Neuron (in vitro differentiated cells): ENCODE measurements around the gene CWC15.
"Not testable (repeated sequence)": the region's sequence is repeated elsewhere in the genome, so short reads cannot be mapped to it uniquely, and the experiment has no call there.

Experiments
- H2AFZ ChIP-seq: one replicate; pipeline ENCODE4 v1.6.1; 2013; ENCODE audit warnings: low read depth, mild to moderate bottlenecking, inconsistent platforms, low read length, moderate library complexity
- H3K27me3 ChIP-seq: one replicate; pipeline ENCODE4 v1.6.1; 2013; ENCODE audit warnings: low read length; ENCODE audit not compliant: insufficient read depth
- H3K36me3 ChIP-seq: one replicate; pipeline ENCODE4 v1.6.1; 2013; ENCODE audit warnings: low read length; ENCODE audit not compliant: insufficient read depth
- H3K4me1 ChIP-seq: one replicate; pipeline ENCODE4 v1.6.1; 2013; ENCODE audit warnings: low read length; ENCODE audit not compliant: insufficient read depth
- H3K4me3 ChIP-seq: 2 replicates; pipeline ENCODE4 v1.5.1; 2013; ENCODE audit warnings: mild to moderate bottlenecking, low read length, moderate library complexity
- H3K9me3 ChIP-seq: one replicate; pipeline ENCODE4 v1.6.1; 2013; ENCODE audit warnings: low read length

Gene CWC15

GRCh38 chr11:94939346-94939745, 34.0 kb downstream of the CWC15 start:
- H3K4me3 ChIP-seq, result no peak overlapping the region
- H3K4me1 ChIP-seq, result peaks cover 5% of the 10 kb centered on the region
- H3K36me3 ChIP-seq, result no peaks in the 10 kb centered on the region
- peaks cover 2% of the 10 kb centered on the region for H3K9me3 ChIP-seq
- H2AFZ ChIP-seq, result no peak overlapping the region
- H3K27me3 ChIP-seq, result no peaks in the 10 kb centered on the region

DNA sequence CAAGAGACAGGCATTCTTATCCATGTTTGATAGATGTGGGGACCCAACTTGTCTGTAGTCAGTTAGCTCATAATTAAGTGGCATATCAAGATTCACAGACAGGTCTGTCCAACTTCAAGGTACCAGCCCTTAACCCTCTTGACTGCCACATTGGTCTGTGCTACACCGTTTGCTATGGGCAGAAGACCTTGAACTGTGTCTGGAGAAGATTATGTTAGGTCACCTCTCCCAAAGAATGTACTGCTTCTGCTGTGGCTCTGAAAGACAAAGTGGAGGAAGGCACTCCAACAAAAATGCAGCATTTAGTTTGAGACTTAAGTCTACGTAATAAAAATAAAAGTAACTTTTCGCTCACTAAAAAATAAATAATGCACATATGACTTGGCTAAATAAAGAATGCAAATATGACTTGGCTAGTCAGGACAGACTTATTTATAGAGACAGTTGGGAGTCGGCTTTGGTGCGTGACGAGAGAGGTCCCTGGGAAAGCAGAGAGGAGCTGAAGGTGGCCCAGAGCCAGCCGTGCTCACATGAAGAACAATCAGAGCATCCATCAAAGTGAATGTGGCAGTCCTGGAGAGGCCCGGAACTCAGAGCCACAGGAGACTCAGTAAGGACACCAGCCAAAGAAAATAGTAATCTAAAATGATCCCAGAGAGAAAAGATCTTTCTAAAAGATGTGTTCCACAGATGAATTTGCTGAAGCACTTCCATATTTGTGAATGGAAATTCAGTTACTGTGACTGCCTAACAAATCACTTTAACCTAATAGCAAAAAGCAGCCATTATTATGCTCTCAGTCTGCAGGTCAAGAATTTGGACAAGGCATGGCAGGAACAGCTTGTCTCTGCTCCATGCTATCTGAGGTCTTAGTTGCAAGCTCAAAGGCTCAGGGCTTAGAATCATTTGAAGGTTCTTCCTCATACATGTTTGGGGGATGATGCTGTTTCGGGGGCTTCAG, 35.0 kb downstream of the CWC15 start:
- H2AFZ ChIP-seq, result no peak overlapping the region
- H3K36me3 ChIP-seq, result no peaks in the 10 kb centered on the region
- H3K4me3 ChIP-seq, result no peak overlapping the region
- peaks cover 2% of the 10 kb centered on the region for H3K9me3 ChIP-seq
- no peaks in the 10 kb centered on the region for H3K27me3 ChIP-seq
- H3K4me1 ChIP-seq, result peaks cover 9% of the 10 kb centered on the region

DNA sequence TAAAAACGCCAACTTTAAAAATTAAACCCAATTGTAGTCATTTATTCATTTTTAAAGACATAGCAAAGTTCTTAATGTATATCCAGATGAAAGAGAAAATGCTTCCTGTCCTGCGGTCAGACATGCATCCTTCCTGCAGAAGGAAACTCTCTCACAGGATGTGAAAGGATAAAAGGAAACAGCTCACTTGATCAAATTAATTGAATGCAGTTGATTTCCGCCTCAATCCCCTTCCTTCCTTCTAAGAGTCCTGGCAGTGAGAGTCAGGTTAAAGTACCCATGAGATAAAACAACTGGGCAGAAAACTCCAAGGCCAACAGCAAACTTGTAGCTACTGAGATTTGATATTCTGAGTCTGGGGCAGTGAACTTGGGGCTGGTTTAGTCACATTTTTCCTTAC, 38.5 kb downstream of the CWC15 start:
- no peaks in the 10 kb centered on the region for H3K27me3 ChIP-seq
- no peaks in the 10 kb centered on the region for H3K36me3 ChIP-seq
- no peaks in the 10 kb centered on the region for H3K9me3 ChIP-seq
- H2AFZ ChIP-seq, result no peak overlapping the region
- H3K4me3 ChIP-seq, result no peak overlapping the region
- H3K4me1 ChIP-seq, result peaks cover 6% of the 10 kb centered on the region

DNA sequence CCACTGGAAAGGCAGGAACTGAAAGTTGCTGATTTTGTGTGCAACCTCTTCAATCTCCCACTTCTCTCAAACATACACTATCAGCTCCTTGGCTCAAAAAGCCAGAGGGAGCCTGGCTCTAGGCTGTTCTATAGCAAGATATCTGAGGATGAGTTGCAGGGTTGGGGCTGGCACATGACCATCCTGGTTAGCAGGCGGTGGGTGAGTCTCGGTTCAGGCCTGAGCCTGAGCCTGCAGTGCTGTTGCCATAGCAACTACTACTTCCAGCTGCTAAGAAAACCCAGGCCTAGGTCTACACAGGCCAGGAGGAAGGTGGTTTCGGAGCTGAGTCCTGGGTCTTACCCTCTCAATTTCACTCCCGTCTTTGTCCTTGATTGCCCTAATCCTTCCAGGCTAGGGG, 39.0 kb downstream of the CWC15 start:
- H3K36me3 ChIP-seq, result no peaks in the 10 kb centered on the region
- H2AFZ ChIP-seq, result no peak overlapping the region
- H3K9me3 ChIP-seq, result no peaks in the 10 kb centered on the region
- H3K4me3 ChIP-seq, result no peak overlapping the region
- peaks cover 6% of the 10 kb centered on the region for H3K4me1 ChIP-seq
- H3K27me3 ChIP-seq, result no peaks in the 10 kb centered on the region

DNA sequence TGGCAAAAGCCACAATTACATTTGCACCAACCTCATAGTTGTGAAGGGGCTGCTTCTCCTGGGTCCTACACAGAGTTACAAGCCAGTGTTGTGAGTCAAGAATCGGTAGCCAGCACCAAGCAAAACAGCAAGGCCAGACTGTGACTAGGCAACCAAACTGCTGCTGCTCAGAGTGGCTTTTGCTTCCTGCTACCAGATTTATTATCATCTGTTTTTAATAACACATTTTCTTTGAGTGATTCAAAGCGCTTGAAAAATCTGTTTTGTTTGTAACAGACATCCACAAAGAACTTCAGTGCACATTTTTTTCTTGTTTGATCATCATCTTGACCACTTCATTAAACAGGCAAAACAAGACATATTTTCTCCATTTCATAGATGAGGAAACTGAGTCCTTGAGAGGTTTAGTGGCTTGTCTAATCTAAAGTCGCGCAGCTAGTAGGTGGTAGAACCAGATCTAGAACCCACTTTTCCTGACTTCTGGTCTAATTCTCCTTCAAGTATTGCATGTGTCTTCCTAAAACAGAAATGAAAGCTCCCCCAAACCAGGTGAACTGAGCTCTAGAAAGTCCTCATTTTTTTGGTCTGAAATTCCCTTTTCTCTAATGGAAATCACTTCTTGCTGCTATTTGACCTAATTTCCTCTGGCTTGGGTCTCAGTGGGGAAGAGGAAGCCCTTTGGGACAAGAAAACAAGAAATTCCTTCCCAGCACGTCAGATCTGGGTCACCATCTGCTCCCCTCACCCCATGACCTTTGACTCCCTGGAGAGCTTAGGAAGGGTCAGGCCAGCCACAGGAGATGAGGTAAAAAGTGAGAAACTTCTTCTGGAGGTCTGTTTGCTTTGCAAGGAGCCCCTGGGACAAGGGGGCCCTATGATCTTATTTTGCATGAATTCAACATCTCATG, 39.9 kb downstream of the CWC15 start:
- no peak overlapping the region for H2AFZ ChIP-seq
- H3K4me1 ChIP-seq, result peaks cover 6% of the 10 kb centered on the region
- no peaks in the 10 kb centered on the region for H3K27me3 ChIP-seq
- H3K4me3 ChIP-seq, result no peak overlapping the region
- H3K9me3 ChIP-seq, result no peaks in the 10 kb centered on the region
- no peaks in the 10 kb centered on the region for H3K36me3 ChIP-seq

GRCh38 chr11:94932503-94932902, 40.9 kb downstream of the CWC15 start:
- H3K27me3 ChIP-seq, result no peaks in the 10 kb centered on the region
- no peaks in the 10 kb centered on the region for H3K36me3 ChIP-seq
- H3K4me1 ChIP-seq, result peaks cover 6% of the 10 kb centered on the region
- no peak overlapping the region for H2AFZ ChIP-seq
- no peaks in the 10 kb centered on the region for H3K9me3 ChIP-seq
- H3K4me3 ChIP-seq, result no peak overlapping the region

GRCh38 chr11:94932072-94932471, 41.3 kb downstream of the CWC15 start:
- not testable (repeated sequence) for H3K27me3 ChIP-seq, H3K36me3 ChIP-seq, H3K4me1 ChIP-seq, H3K4me3 ChIP-seq, H2AFZ ChIP-seq, H3K9me3 ChIP-seq

DNA sequence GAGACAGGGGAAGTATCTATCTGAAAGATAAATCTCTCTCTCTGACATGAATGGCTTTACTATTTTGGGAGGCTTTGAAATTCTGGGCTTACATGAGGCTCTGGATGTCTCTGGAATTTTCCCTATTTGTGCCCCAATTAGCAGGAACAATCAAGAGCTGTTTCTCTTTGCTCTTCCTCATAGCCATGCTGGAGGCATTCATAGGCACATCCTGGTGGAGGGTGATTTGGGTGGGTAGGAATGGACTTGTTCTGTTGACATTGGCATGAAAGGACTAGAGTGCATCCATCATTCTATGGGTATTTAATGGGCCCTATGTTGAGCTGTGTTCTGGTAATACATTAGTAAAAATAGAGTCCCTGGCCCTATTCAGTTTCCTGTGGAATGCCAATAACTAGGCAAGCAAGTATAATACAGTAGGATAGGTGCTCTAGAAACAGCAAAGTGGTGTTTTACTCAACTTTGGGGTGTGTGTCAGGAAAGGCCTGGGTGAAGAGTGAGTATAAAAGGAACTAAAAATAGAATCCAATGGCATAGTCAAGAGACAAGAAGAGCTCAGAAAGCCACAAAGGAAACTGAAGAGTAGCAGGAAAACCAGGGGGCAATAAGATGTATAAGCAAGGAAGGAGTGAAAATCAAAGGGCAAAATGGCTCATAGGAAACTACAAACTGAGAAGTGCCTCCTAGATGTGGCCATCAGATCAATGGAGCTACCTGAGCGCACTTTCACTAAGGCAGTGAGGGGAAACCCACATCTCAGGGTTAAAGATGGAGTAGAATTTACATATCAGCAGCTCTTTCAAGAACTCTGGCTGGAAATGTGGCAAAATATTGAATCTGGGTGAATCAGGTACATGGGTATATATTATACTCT, 45.0 kb downstream of the CWC15 start:
- Histone ChIP-seq H3K36me3 (no peaks in the 10 kb centered on the region), H3K4me3 (no peak overlapping the region), H3K9me3 (no peaks in the 10 kb centered on the region), H2AFZ (no peak overlapping the region), H3K4me1 (peaks cover 14% of the 10 kb centered on the region), H3K27me3 (no peaks in the 10 kb centered on the region)

DNA sequence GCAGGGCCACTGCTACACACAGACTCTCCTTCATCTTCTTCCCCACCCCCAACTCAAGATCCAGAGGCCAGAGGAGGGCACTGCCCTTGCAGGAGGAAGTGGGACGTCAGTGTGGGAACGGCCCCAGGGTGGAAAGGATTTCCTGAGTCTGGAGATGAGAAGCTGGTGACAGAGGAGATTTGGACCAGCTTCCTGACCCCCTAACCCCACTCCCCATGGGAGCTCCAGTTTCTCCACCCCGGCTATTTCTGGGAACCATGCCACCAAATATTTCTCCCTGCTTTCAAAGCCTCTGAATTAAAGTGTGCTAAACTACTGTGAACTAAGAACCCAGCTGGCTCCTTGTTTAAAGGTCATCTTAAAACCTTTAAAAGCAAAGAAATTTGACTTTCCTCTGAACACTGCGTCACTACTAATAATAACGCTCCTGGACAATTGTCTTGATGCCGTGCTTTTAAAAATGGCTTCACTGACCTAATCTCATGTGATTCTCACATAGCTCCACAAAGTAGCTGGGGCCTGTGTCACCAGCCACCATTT, 46.6 kb downstream of the CWC15 start:
- peaks cover 30% of the 10 kb centered on the region for H3K4me1 ChIP-seq
- no peaks in the 10 kb centered on the region for H3K36me3 ChIP-seq
- no peaks in the 10 kb centered on the region for H3K27me3 ChIP-seq
- H2AFZ ChIP-seq, result no peak overlapping the region
- H3K4me3 ChIP-seq, result no peak overlapping the region
- no peaks in the 10 kb centered on the region for H3K9me3 ChIP-seq

- Histone ChIP-seq H3K9me3 (no peaks in the 10 kb centered on the region), H3K36me3 (no peaks in the 10 kb centered on the region), H3K27me3 (no peaks in the 10 kb centered on the region), H3K4me3 (no peak overlapping the region), H2AFZ (no peak overlapping the region), H3K4me1 (peaks cover 33% of the 10 kb centered on the region)
Measured at GRCh38 chr11:94926271-94926625, 47.1 kb downstream of the CWC15 start.

GRCh38 chr11:94925422-94926270, 47.7 kb downstream of the CWC15 start:
- Histone ChIP-seq H3K4me3 (no peak overlapping the region), H3K4me1 (peaks cover 33% of the 10 kb centered on the region), H3K36me3 (no peaks in the 10 kb centered on the region), H3K9me3 (no peaks in the 10 kb centered on the region), H2AFZ (no peak overlapping the region), H3K27me3 (no peaks in the 10 kb centered on the region)

- Histone ChIP-seq H3K4me3 (no peak overlapping the region), H3K36me3 (no peaks in the 10 kb centered on the region), H3K4me1 (peaks cover 33% of the 10 kb centered on the region), H3K27me3 (no peaks in the 10 kb centered on the region), H2AFZ (no peak overlapping the region), H3K9me3 (no peaks in the 10 kb centered on the region)
Measured at GRCh38 chr11:94924612-94925011, 48.7 kb downstream of the CWC15 start.
